ENCODE measurements around the gene ZNF626.

- TF ChIP-seq CTCF (IDR thresholded peaks at IDR 0.05), result no peak
- TF ChIP-seq POLR2A (IDR thresholded peaks at IDR 0.05), result no peak
These were observed 1.2 kb upstream of the ZNF626 start for GRCh38 chr19:20662421-20663105.

Measured in uterus (tissue), 2 donors.